ENCODE data around the gene RPL34. TPM values are rescaled to one million over a fixed set of nuclear protein-coding genes. Genes with fewer than 3 reads are reported as not detected.
A peak's percentile ranks its signal among the peaks of the same experiment; 100 is the strongest.

The RPL34 gene
- total and polyA plus RNA-seq, 12 donors, result 516 to 4,489 (median 980) TPM

- intact Hi-C loops (cut with DNase I), result no loop called here
- no peaks in the 10 kb centered on the region for H3K4me1 ChIP-seq (replicated peaks in 1 of 2)
- peak in 3 of 7 donors; percentile 20 to 40 (median 27) for DNase-seq
- no peak overlapping the region for H3K27ac ChIP-seq
- TF ChIP-seq, protein P1, sequence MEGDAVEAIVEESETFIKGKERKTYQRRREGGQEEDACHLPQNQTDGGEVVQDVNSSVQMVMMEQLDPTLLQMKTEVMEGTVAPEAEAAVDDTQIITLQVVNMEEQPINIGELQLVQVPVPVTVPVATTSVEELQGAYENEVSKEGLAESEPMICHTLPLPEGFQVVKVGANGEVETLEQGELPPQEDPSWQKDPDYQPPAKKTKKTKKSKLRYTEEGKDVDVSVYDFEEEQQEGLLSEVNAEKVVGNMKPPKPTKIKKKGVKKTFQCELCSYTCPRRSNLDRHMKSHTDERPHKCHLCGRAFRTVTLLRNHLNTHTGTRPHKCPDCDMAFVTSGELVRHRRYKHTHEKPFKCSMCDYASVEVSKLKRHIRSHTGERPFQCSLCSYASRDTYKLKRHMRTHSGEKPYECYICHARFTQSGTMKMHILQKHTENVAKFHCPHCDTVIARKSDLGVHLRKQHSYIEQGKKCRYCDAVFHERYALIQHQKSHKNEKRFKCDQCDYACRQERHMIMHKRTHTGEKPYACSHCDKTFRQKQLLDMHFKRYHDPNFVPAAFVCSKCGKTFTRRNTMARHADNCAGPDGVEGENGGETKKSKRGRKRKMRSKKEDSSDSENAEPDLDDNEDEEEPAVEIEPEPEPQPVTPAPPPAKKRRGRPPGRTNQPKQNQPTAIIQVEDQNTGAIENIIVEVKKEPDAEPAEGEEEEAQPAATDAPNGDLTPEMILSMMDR (IDR thresholded peaks at IDR 0.05), result peak; percentile 17 to 44 (median 36)
- TF ChIP-seq POLR2A (IDR thresholded peaks at IDR 0.05), result no peak
- no peaks in the 10 kb centered on the region for H3K27me3 ChIP-seq
- 29 to 42% (median 36%) methylated on average over 10 of the region's 10 CpGs for WGBS, 4 donors
- H3K9me3 ChIP-seq (replicated peaks in 1 of 3), result no peaks in the 10 kb centered on the region
- H3K36me3 ChIP-seq (replicated peaks in 1 of 2), result no peaks in the 10 kb centered on the region
- peak overlapping the region in 1 of 4 donors; percentile 52 for H3K4me3 ChIP-seq
Measured at GRCh38 chr4:108611365-108611764, 9.0 kb upstream of the RPL34 start.

DNA sequence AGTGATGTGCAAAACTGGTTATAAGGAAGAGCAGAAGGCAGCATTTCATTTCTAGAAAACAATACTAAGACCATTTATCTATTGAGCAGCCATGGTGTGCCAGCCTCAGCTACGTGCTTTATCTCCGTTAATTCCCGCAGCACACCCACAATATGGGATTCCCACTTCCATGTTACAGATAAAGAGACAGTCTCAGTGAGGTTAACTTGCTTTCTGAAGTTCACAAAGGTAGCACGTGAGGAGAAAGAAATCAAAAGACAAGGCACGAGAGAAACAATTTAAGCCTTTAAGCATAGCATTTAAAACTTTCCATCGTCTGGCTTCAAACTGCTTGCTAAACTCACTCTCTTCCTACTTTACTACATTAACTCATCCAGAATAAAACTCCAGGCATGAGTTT is 8.0 kb upstream of the RPL34 start:
- WGBS, 4 donors, result 78 to 86% (median 83%) methylated on average over 6 of the region's 6 CpGs
- DNase-seq, result no peak
- H3K9me3 ChIP-seq (replicated peaks in 1 of 3), result no peaks in the 10 kb centered on the region

GRCh38 chr4:108619372-108620100 is 840 bp upstream of the RPL34 start:
- peak overlapping the region in 3 of 5 donors; percentile 22 to 79 (median 66) for H3K27ac ChIP-seq
- H3K4me1 ChIP-seq (replicated peaks in 1 of 2), result peaks cover 5 to 33% of the 10 kb centered on the region in 2 donors
- TF ChIP-seq, protein P1 (IDR thresholded peaks at IDR 0.05), result no peak
- TF ChIP-seq POLR2A (IDR thresholded peaks at IDR 0.05), result no peak
- no peaks in the 10 kb centered on the region for H3K9me3 ChIP-seq (replicated peaks in 1 of 3)
- 75 to 78% (median 77%) methylated on average over 7 of the region's 7 CpGs for WGBS, 4 donors
- H3K36me3 ChIP-seq (replicated peaks in 1 of 2), result peaks cover 0 to 27% of the 10 kb centered on the region in 2 donors
- intact Hi-C loops (cut with DNase I), result no loop called here
- peak overlapping the region in 2 of 4 donors; percentile 81 for H3K4me3 ChIP-seq
- no peak for DNase-seq
- no peaks in the 10 kb centered on the region for H3K27me3 ChIP-seq

More for the DNA sequence above, 8.0 kb upstream of the RPL34 start:
- intact Hi-C loops (cut with DNase I), result no loop called here
- no peaks in the 10 kb centered on the region for H3K36me3 ChIP-seq (replicated peaks in 1 of 2)
- no peak overlapping the region for H3K4me3 ChIP-seq
- TF ChIP-seq POLR2A (IDR thresholded peaks at IDR 0.05), result no peak
- TF ChIP-seq, protein P1 (IDR thresholded peaks at IDR 0.05), result no peak
- H3K27me3 ChIP-seq, result no peaks in the 10 kb centered on the region
- H3K4me1 ChIP-seq (replicated peaks in 1 of 2), result no peaks in the 10 kb centered on the region
- no peak overlapping the region for H3K27ac ChIP-seq

DNA sequence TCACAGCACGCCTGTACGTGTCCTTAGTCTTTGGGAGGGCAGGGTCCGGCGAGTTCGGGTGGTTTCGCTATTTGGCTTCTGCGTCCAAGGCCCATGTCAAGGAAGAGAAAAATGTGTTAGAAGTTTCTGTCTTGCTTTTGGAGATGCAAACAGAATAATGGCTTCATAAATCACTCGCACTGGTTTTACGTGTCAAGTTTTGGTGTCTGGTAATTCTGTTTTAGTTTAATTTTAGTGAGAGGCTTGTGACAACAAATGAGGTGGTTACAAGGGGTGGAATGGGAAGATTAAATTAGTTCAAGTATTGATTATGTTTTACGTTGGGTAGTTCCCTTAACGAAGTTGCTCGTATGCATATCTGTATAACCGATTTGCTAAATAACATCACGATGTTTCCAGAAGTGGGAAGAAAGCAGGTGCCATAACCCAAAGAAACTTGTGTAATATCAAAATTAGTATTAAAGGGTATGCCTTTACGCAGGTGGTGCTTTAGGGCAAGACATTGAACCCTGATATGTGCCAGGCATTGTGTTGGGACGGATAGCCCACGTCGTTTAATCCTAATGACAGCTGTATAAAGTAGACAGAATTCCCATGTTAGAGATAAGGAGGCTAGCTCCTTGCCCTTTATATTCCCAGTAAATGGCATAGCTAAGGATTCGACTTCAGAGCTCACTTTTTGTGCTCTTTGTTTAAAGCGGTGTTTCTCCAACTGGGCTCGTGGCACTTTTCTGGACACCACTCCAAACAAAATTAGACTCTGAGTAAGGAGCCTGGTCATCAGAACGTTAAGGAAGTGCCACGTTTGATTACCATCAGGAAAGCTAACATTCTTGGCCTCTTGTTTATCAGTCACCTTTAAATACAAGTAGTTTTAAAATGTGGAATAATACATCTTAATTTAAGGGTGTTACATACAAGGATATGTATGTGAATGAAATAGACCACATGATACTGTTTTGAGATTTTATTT is 843 bp downstream of the RPL34 start:
- peak overlapping the region; percentile 2 to 87 (median 78) for H3K27ac ChIP-seq
- H3K27me3 ChIP-seq, result no peaks in the 10 kb centered on the region
- peaks cover 0 to 43% of the 10 kb centered on the region in 2 donors for H3K36me3 ChIP-seq (replicated peaks in 1 of 2)
- WGBS, 4 donors, result 6 to 8% (median 7%) methylated on average over 23 of the region's 23 CpGs
- H3K4me3 ChIP-seq, result peak overlapping the region; percentile 56 to 81 (median 76)
- intact Hi-C loops (cut with DNase I), result no loop called here
- H3K9me3 ChIP-seq (replicated peaks in 1 of 3), result no peaks in the 10 kb centered on the region
- no peak for DNase-seq
- TF ChIP-seq, protein P1 (IDR thresholded peaks at IDR 0.05), result no peak
- TF ChIP-seq POLR2A (IDR thresholded peaks at IDR 0.05), result no peak
- peaks cover 5 to 33% of the 10 kb centered on the region in 2 donors for H3K4me1 ChIP-seq (replicated peaks in 1 of 2)

Data from adrenal gland (tissue), 12 donors.